Fibroblast of lung (primary cell): ENCODE measurements around the gene PTPRCAP. TPM values are rescaled to one million over a fixed set of nuclear protein-coding genes. Genes with fewer than 3 reads are reported as not detected.

Experiments used
- DNase-seq, 2 donors: peaks; one replicate each; pipeline versions ENCODE4 v3.0.0 to v3.0.0-alpha.2; 2010; ENCODE audit warnings: low read depth in 2 of 2
- H2AFZ ChIP-seq: 2 replicates; pipeline ENCODE4 v1.5.1; 2012; ENCODE audit warnings: low read length, control low read depth, inconsistent platforms
- H3K27ac ChIP-seq: 2 replicates; pipeline ENCODE4 v1.5.1; 2011; ENCODE audit warnings: low read length, control low read depth; ENCODE audit not compliant: insufficient read depth
- H3K27me3 ChIP-seq: 2 replicates; pipeline ENCODE4 v1.5.1; 2011; ENCODE audit warnings: mild to moderate bottlenecking, low read length; ENCODE audit not compliant: control insufficient read depth, insufficient read depth
- H3K36me3 ChIP-seq: 2 replicates; pipeline ENCODE4 v1.5.1; 2011; ENCODE audit warnings: low read length; ENCODE audit not compliant: control insufficient read depth, insufficient read depth
- H3K4me1 ChIP-seq: 2 replicates; pipeline ENCODE4 v1.5.1; 2011; ENCODE audit warnings: low read length; ENCODE audit not compliant: control insufficient read depth, insufficient read depth; ENCODE audit errors: extremely low read depth
- H3K4me2 ChIP-seq: 2 replicates; pipeline ENCODE4 v1.5.1; 2011; ENCODE audit warnings: low read length, control low read depth; ENCODE audit not compliant: insufficient read depth; ENCODE audit errors: extremely low read depth
- H3K4me3 ChIP-seq, 4 experiments: fragments of 200-600 bp in 1 of 4; sonication (generic) in 1 of 4; replicated peaks in 1 of 4; 2 replicates each; pipeline ENCODE4 v1.5.1; 2011 to 2016; ENCODE audit warnings: low read length in 4 of 4, low read depth in 3 of 4, mild to moderate bottlenecking in 3 of 4, control low read depth in 2 of 4, inconsistent platforms in 1 of 4, mixed read lengths in 1 of 4; ENCODE audit not compliant: insufficient read depth in 1 of 4; ENCODE audit errors: control extremely low read depth in 1 of 4
- H3K79me2 ChIP-seq: 2 replicates; pipeline ENCODE4 v1.5.1; 2012; ENCODE audit warnings: mild to moderate bottlenecking, low read length, inconsistent platforms; ENCODE audit not compliant: control insufficient read depth, insufficient read depth
- H3K9ac ChIP-seq: 2 replicates; pipeline ENCODE4 v1.5.1; 2011; ENCODE audit warnings: mild to moderate bottlenecking, low read length, control low read depth; ENCODE audit not compliant: insufficient read depth
- H3K9me3 ChIP-seq: 2 replicates; pipeline ENCODE4 v1.5.1; 2012; ENCODE audit warnings: low read depth, low read length; ENCODE audit not compliant: control insufficient read depth, insufficient read depth
- H4K20me1 ChIP-seq: 2 replicates; pipeline ENCODE4 v1.5.1; 2011; ENCODE audit warnings: low read length; ENCODE audit not compliant: control insufficient read depth, insufficient read depth; ENCODE audit errors: extremely low read depth
- EZH2 ChIP-seq: IDR thresholded peaks from 2 replicates; pipeline ENCODE4 v1.5.1; 2012; ENCODE audit warnings: low read length, control low read depth, mild to moderate bottlenecking; ENCODE audit errors: missing control alignments
- polyA plus RNA-seq, 2 donors: library from polyadenylated mRNA; depleted of rRNA in 1 of 2; stranded (reverse) in 1 of 2; unstranded in 1 of 2; fragments of >200 nt; gene quantifications; 2 replicates each; pipeline ENCODE4 v1.2.1, GENCODE V29; 2011 to 2012; ENCODE audit warnings: missing spikeins in 1 of 2
- total RNA-seq: library from RNA; depleted of rRNA; stranded (reverse); fragments of >200 nt; gene quantifications from 2 replicates; pipeline ENCODE4 v1.2.1, GENCODE V29; 2014
- TF ChIP-seq, protein P1 (sequence below), 2 donors: IDR thresholded peaks in 1 of 2; conservative IDR thresholded peaks in 1 of 2; 1 replicate in 1 of 2; 2 replicates in 1 of 2; pipeline ENCODE4 v1.5.1; 2011 to 2012; ENCODE audit warnings: low read length in 2 of 2, control low read depth in 1 of 2, inconsistent platforms in 1 of 2, low read depth in 1 of 2, mild to moderate bottlenecking in 1 of 2

The PTPRCAP gene
- total and polyA plus RNA-seq, 2 donors (not counting 1 experiment from before 2014, with no cell fraction given): 0.17 TPM; not detected in 1

DNA sequence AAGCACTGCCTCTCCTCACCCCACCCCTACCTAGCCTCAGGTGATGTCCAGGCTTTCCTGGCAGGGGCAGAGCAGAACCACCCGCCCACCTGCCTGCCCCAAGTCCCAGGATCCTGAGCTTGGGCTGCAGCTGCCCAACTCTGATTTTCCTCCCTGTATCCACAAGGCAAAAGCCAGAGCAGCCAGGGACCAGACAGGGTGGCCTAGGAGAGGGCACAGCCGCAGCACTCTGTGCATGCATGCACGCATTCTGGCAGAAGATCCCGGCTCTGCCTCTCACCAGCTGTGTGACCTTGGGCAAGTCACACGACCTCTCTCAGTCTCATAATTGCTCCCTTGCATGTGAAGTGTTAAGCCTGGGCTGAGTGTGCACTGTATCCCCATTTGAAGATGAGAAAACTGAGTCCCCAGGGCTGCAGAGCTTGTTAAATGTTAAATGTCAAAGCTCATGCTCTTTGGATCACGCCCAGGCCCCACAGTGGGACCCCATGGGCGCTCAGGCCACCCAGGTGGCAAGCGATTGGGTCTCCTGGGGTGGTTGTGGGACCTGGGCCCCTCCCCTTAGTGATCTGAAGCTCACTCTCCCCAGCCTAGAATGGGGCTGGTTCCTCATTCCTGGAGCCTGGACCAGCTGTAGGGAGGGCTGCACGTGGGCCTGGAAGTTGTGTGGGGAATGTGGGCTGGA is 24.8 kb downstream of the PTPRCAP start:
- H3K9me3 ChIP-seq: no peaks in the 10 kb centered on the region
- DNase-seq: no peak
- H3K4me2 ChIP-seq: no peak overlapping the region
- H3K79me2 ChIP-seq: no peaks in the 10 kb centered on the region
- H4K20me1 ChIP-seq: no peaks in the 10 kb centered on the region
- peaks cover 33% of the 10 kb centered on the region for H3K27me3 ChIP-seq
- no peak overlapping the region for H2AFZ ChIP-seq
- no peaks in the 10 kb centered on the region for H3K4me1 ChIP-seq
- H3K27ac ChIP-seq: no peak overlapping the region
- H3K9ac ChIP-seq: no peak overlapping the region
- H3K4me3 ChIP-seq: no peak overlapping the region
- H3K36me3 ChIP-seq: no peaks in the 10 kb centered on the region
- TF ChIP-seq, protein P1, sequence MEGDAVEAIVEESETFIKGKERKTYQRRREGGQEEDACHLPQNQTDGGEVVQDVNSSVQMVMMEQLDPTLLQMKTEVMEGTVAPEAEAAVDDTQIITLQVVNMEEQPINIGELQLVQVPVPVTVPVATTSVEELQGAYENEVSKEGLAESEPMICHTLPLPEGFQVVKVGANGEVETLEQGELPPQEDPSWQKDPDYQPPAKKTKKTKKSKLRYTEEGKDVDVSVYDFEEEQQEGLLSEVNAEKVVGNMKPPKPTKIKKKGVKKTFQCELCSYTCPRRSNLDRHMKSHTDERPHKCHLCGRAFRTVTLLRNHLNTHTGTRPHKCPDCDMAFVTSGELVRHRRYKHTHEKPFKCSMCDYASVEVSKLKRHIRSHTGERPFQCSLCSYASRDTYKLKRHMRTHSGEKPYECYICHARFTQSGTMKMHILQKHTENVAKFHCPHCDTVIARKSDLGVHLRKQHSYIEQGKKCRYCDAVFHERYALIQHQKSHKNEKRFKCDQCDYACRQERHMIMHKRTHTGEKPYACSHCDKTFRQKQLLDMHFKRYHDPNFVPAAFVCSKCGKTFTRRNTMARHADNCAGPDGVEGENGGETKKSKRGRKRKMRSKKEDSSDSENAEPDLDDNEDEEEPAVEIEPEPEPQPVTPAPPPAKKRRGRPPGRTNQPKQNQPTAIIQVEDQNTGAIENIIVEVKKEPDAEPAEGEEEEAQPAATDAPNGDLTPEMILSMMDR (conservative IDR thresholded peaks at IDR 0.05 in 1 of 2, IDR thresholded peaks at IDR 0.05 in 1 of 2; ENCODE audit: low read depth in 1 of 2, low read length in 2 of 2): no peak
- TF ChIP-seq EZH2: no peak

DNA sequence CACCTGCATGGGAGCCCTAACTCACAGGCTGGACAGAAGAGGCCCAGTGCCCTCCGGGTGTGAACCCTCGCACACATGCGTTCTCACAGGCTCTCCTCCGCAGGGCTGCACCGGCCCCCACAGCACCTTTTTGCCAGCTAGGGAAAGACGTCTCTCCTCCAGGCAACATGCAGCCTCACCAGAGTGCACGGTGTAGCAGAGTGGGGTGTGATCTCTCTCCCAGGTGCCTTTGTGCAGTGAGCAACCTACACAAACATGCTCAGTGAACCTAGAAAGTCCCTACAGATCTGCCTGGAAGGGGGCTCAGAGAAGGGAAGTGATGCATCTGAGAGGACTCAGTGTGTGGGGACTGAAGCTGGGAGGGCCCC is 25.7 kb downstream of the PTPRCAP start:
- Histone ChIP-seq H3K4me3 (no peak overlapping the region), H3K27ac (no peak overlapping the region), H3K79me2 (no peaks in the 10 kb centered on the region), H3K27me3 (peaks cover 33% of the 10 kb centered on the region), H2AFZ (no peak overlapping the region), H3K9ac (no peak overlapping the region), H3K36me3 (no peaks in the 10 kb centered on the region), H3K4me2 (no peak overlapping the region), H4K20me1 (no peaks in the 10 kb centered on the region), H3K4me1 (no peaks in the 10 kb centered on the region), H3K9me3 (no peaks in the 10 kb centered on the region)
- DNase-seq: no peak
- no peak for TF ChIP-seq EZH2
- TF ChIP-seq, protein P1 (conservative IDR thresholded peaks at IDR 0.05 in 1 of 2, IDR thresholded peaks at IDR 0.05 in 1 of 2; ENCODE audit: low read depth in 1 of 2, low read length in 2 of 2): no peak

DNA sequence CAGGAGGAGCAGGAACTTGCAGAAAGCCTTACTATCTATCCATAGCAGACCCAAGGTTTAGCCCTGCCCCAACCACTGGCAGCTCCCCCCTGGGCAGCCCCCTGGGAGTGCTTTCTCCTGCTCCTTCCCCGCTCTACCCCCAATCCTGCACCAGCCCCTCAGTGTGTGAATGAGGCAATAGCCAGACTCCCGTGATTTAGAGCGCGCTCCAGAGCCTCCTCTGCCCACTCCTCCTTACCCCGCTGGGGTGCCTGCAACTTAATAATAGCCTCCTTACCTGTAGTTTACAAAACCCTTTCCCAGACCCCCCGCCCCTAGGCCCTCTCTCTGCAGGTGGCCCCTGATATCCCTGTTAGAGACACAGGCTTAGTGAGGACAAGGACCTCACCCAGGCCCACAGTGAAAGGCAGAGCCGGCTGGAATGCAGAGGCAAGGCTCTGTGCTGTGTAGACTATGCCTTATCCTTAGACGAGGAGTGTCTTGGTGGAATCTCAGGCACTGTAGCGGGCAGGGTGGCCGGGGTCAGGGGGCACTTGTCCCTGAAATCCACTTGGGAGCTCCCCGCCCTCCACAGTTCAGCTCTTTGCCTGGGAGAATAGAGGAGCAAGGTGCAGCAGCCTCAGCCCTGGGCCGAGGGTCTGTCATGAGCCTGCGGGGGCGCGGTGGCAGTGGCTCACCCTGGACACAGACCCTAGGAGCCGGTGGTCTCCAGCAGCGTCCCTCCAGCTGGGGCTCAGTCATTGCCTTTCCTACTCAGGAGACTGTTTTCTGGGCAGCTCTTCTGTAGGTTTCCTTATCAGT is 26.3 kb downstream of the PTPRCAP start:
- H3K9ac ChIP-seq: no peak overlapping the region
- no peaks in the 10 kb centered on the region for H4K20me1 ChIP-seq
- no peaks in the 10 kb centered on the region for H3K4me1 ChIP-seq
- DNase-seq: no peak
- H2AFZ ChIP-seq: no peak overlapping the region
- no peak overlapping the region for H3K4me3 ChIP-seq
- H3K79me2 ChIP-seq: no peaks in the 10 kb centered on the region
- peaks cover 33% of the 10 kb centered on the region for H3K27me3 ChIP-seq
- no peak overlapping the region for H3K27ac ChIP-seq
- H3K36me3 ChIP-seq: no peaks in the 10 kb centered on the region
- no peak for TF ChIP-seq EZH2
- TF ChIP-seq, protein P1 (conservative IDR thresholded peaks at IDR 0.05 in 1 of 2, IDR thresholded peaks at IDR 0.05 in 1 of 2; ENCODE audit: low read depth in 1 of 2, low read length in 2 of 2): no peak
- H3K4me2 ChIP-seq: no peak overlapping the region
- H3K9me3 ChIP-seq: no peaks in the 10 kb centered on the region
